Activated naive CD8-positive, alpha-beta T cell (primary cell): ENCODE results near the gene SORCS2.

Source experiments
- H3K27ac Mint-ChIP-seq: one replicate; pipeline ENCODE4 v1.8.0; 2021; ENCODE audit warnings: mixed read lengths
- H3K27me3 Mint-ChIP-seq: one replicate; pipeline ENCODE4 v1.8.0; 2021; ENCODE audit warnings: mixed read lengths
- H3K36me3 Mint-ChIP-seq: one replicate; pipeline ENCODE4 v1.8.0; 2021; ENCODE audit warnings: mixed read lengths
- H3K4me1 Mint-ChIP-seq: one replicate; pipeline ENCODE4 v1.8.0; 2021; ENCODE audit warnings: low read depth, mixed read lengths
- H3K4me3 Mint-ChIP-seq: one replicate; pipeline ENCODE4 v1.8.0; 2021; ENCODE audit warnings: mild to moderate bottlenecking, mixed read lengths
- H3K9me3 Mint-ChIP-seq: one replicate; pipeline ENCODE4 v1.8.0; 2021; ENCODE audit warnings: low read depth, mixed read lengths

Gene SORCS2

DNA sequence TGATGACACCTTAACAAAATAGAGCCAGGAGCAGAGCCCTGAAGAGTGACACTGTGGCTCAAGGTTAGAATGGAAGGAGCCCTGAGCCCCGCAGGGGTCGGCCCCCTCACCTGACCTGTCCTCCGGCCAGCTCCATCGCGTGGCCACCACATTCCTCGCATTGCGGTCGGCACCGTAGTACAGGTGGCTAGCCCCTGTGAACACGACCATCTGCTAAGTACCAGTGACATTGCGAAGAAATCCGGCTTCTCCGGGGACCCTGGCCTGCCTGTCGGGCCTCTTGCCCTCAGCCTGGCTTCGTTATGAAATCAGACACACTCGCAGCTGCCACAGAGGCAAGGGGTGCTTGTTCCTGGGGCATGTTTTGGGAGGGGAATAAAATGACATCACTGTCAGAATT lies 568.4 kb downstream of the SORCS2 start:
- Mint-ChIP-seq H3K4me3 (no peak overlapping the region), H3K36me3 (no peaks in the 10 kb centered on the region), H3K27ac (peak overlapping the region; percentile 92), H3K9me3 (no peaks in the 10 kb centered on the region), H3K4me1 (peaks cover 36% of the 10 kb centered on the region), H3K27me3 (no peaks in the 10 kb centered on the region)

DNA sequence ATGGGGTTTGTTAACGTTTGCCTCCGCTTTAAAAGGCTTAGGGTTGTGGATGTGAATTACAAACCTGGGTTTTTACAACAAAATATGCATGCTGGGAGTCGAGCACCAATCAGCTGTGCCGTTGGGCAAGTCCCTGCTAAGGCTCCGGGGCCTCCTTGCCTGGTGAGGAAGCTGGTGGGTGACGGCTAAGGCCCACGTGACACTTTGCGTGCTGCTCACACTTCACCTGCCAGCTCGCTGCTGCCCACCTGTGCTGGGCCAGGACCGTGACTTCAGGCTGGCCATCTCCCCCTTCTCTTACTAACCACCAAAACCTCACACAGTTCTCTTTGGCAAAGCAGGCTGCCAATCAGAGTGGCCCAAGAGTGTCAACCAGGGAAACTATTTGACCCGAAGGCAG lies 569.0 kb downstream of the SORCS2 start:
- Mint-ChIP-seq H3K27ac (peak overlapping the region; percentile 85), H3K4me1 (peaks cover 36% of the 10 kb centered on the region), H3K36me3 (no peaks in the 10 kb centered on the region), H3K9me3 (no peaks in the 10 kb centered on the region), H3K4me3 (peak overlapping the region; percentile 15), H3K27me3 (no peaks in the 10 kb centered on the region)

DNA sequence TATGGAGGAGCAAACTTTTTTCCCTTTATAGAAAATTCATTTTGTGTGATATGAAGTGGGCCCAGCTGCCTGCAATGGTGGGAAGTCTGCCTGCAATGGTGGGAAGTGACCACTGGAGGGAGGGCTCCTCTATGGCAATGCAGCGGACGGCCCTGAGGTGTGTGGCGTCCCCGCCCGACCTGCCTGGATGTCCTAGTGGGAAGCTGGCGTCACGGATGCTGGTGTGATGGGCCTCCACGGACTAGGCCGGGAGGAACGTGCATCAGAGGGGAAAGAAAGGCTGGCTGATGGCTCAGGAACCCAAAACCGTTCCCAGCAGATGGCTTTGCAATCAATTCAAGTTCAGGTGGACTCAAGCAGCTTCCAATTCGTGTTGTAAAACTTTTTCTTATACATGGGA lies 569.4 kb downstream of the SORCS2 start:
- Mint-ChIP-seq H3K36me3 (no peaks in the 10 kb centered on the region), H3K27ac (peak overlapping the region; percentile 85), H3K4me1 (peaks cover 36% of the 10 kb centered on the region), H3K4me3 (peak overlapping the region; percentile 15), H3K27me3 (no peaks in the 10 kb centered on the region), H3K9me3 (no peaks in the 10 kb centered on the region)

DNA sequence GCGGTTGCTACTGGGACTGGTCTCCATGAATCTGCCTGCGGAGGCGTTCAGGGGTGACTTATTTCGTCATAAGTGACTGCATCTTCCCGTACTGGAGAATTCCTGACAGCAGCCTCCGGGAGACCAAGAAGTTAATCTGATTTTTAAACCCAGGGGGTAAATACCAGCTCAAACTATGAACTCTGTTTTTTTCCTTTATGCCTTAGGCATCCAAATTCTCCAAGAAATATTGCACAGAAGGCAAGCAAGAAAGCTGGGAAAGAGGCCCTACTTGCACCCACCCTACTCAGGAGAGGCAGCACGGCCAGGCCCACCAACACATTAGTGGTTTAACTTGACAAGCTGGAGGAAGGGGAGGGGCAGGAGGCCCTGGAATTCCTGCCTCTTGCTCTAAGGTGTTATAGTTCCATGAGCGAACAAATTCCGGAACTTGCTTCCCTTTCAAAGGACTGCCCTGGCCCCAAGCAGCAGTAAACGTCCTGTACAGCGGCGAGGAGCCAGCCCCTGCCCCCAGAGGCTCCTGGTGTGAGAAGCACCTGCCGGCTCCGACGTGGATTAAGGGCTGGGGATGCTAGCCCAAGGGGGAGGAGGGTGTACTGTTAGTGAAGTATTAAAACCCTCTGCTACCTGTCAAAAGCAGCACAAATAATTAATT lies 570.2 kb downstream of the SORCS2 start:
- Mint-ChIP-seq H3K36me3 (no peaks in the 10 kb centered on the region), H3K9me3 (no peaks in the 10 kb centered on the region), H3K27me3 (no peaks in the 10 kb centered on the region), H3K27ac (peak overlapping the region; percentile 85), H3K4me1 (peaks cover 36% of the 10 kb centered on the region), H3K4me3 (no peak overlapping the region)

DNA sequence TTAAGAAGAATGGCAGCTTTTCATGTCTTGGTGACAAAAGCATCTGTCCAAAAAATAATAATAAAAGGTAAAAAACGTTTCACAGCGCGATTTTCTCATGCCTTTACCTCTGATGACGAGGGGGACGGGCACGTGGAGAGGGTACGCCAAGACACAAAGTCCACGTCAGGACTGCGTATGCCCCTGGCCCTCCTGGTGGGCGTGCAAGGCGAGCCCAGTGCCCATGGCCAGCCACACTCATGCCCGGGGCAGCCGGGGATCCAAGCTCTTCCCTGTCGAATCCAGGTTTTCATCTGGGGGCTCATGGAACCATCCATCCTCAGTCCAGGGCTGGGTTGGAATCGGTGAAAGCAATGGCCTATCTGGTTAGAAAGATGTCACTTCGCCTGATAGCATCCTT lies 570.8 kb downstream of the SORCS2 start:
- no peaks in the 10 kb centered on the region for H3K9me3 Mint-ChIP-seq
- H3K27ac Mint-ChIP-seq: no peak overlapping the region

DNA sequence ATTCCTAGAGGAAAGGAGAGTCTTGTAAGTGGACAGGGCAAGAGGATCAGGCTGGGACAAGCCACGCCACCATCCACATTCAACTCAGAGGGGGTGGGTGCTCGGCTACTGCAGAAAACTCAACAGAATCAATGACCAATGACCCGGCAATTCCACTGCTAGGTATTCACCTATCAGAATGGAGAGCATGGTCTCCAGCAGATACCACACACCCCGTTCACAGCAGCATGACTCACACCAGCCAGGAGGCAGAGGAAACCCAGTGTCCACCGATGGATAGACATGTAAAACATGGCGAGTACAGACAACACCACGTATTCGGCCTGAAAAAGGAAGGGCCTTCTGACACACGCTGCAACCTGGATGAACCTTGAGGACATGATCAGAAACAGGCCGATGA lies 571.5 kb downstream of the SORCS2 start:
- H3K4me1 Mint-ChIP-seq: peaks cover 26% of the 10 kb centered on the region
- H3K4me3 Mint-ChIP-seq: no peak overlapping the region
- H3K27me3 Mint-ChIP-seq: no peaks in the 10 kb centered on the region
- H3K27ac Mint-ChIP-seq: no peak overlapping the region
- no peaks in the 10 kb centered on the region for H3K9me3 Mint-ChIP-seq
- H3K36me3 Mint-ChIP-seq: no peaks in the 10 kb centered on the region

More for the DNA sequence above, 570.8 kb downstream of the SORCS2 start:
- H3K36me3 Mint-ChIP-seq: no peaks in the 10 kb centered on the region
- H3K27me3 Mint-ChIP-seq: no peaks in the 10 kb centered on the region
- H3K4me3 Mint-ChIP-seq: no peak overlapping the region
- H3K4me1 Mint-ChIP-seq: peaks cover 32% of the 10 kb centered on the region

DNA sequence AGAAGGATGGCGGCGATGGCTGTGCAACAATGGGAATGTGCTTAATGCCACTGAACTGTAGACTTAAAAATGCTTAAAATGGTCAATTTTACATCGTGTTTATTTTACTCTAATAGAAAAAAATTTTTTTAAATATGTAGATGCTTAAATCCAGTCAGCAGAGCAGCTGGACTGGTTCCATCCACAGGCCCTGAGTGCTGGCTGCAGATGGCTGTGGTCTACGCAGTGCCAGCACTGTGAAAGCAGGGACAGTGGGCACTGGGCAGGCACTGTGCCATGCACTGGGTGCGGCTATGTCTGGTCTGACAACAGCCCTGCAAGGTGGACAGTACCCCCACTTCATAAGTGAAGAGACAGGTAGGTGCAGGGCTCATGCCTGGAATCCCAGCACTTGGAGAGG lies 572.1 kb downstream of the SORCS2 start:
- Mint-ChIP-seq H3K9me3 (no peaks in the 10 kb centered on the region), H3K27ac (no peak overlapping the region), H3K4me1 (peaks cover 19% of the 10 kb centered on the region), H3K36me3 (no peaks in the 10 kb centered on the region), H3K27me3 (no peaks in the 10 kb centered on the region), H3K4me3 (no peak overlapping the region)

DNA sequence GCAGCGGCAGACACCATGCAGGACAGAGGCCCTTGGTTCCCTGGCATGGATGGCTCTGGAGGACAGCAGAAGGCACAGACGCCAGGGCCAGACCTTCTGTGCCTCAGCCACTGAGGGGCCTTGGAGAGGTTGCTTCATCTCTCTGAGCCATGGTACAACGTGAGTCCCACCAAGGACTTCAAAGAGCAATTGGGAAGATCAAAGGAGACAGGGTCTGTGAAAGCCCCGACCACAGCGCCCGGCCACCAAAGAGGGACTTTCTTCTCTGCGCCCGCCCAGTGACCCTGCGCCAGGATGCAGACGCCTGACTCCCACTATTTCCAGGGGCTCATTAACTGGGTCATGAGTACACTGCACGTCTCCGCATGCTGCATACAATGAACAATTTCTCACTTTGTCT lies 573.3 kb downstream of the SORCS2 start:
- no peaks in the 10 kb centered on the region for H3K27me3 Mint-ChIP-seq
- peaks cover 21% of the 10 kb centered on the region for H3K4me1 Mint-ChIP-seq
- H3K9me3 Mint-ChIP-seq: no peaks in the 10 kb centered on the region
- no peaks in the 10 kb centered on the region for H3K36me3 Mint-ChIP-seq
- no peak overlapping the region for H3K27ac Mint-ChIP-seq
- H3K4me3 Mint-ChIP-seq: no peak overlapping the region

DNA sequence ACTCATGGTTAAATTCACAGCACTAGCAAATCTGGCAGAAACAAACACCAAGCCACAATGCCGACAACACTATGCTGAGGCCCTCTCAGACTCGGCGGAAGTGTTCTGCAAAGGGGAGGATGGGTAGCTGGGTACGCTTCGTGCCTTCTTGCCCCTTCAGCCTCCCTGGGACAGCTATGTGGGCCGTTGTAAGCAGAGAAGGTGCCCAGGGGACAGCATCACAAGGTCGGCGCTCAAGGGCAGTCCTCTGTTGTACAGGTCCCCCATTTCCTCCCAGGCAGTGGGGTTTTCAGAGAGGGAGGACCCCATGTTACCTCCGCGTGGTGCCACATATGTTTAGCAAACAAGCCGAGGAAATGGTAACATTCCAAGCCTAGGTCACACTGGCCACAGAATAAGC lies 573.7 kb downstream of the SORCS2 start:
- Mint-ChIP-seq H3K27me3 (no peaks in the 10 kb centered on the region), H3K4me3 (no peak overlapping the region), H3K4me1 (peaks cover 23% of the 10 kb centered on the region), H3K36me3 (no peaks in the 10 kb centered on the region), H3K27ac (no peak overlapping the region), H3K9me3 (no peaks in the 10 kb centered on the region)

DNA sequence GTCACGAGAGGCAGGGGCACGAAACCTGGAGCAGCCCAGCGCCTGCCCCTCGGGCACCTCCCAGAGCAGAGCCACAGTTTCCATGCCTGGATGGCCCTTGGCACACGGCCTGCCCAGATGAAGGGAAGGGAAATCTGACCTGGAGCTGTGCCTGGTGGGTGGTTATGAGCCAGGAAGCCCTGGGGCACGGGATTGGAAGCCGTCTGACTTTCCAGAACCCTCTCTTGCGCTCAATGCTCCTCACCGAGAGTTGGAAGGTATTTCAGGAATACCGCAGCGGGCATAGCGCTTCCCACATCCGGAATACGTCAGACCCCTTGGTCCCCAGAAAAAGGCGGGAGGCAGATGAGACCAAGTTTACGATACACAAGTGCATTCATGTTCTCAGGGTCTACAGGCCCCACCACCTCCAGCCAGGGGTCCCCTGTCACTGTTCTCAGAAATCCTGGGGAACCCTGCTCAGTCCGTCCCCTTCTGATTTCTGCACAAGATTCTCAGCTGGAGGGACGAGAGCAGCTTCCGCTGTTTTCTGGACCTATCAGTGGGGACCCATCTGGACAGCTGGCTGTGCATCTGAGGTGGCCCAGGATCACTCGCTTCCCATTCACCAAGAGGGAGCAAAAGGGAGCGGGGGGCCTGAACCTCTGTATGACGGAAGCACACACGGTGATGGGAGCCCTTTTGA lies 574.5 kb downstream of the SORCS2 start:
- Mint-ChIP-seq H3K27me3 (no peaks in the 10 kb centered on the region), H3K4me3 (no peak overlapping the region), H3K27ac (no peak overlapping the region), H3K36me3 (no peaks in the 10 kb centered on the region), H3K9me3 (no peaks in the 10 kb centered on the region), H3K4me1 (peaks cover 22% of the 10 kb centered on the region)

DNA sequence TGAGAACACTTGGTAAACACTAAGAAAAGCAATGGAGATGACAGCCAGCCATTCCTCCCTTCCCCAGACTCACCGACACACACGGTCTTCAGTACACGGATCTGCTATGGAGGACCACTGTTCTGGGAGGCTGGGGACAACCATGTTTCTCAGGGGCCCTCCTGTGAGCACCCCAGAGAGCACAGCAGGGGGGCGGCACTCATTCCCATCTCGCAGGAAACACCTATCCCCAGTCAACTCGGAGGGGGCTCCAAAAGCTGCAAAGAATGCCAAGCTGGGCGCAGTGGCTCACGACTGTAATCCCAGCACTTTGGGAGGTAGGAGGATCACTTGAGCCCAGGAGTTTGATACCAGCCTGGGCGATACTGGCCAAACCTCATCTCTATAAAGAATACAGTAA lies 575.2 kb downstream of the SORCS2 start:
- no peaks in the 10 kb centered on the region for H3K9me3 Mint-ChIP-seq
- no peaks in the 10 kb centered on the region for H3K36me3 Mint-ChIP-seq
- no peak overlapping the region for H3K27ac Mint-ChIP-seq
- H3K4me1 Mint-ChIP-seq: peaks cover 23% of the 10 kb centered on the region
- H3K27me3 Mint-ChIP-seq: no peaks in the 10 kb centered on the region
- no peak overlapping the region for H3K4me3 Mint-ChIP-seq

DNA sequence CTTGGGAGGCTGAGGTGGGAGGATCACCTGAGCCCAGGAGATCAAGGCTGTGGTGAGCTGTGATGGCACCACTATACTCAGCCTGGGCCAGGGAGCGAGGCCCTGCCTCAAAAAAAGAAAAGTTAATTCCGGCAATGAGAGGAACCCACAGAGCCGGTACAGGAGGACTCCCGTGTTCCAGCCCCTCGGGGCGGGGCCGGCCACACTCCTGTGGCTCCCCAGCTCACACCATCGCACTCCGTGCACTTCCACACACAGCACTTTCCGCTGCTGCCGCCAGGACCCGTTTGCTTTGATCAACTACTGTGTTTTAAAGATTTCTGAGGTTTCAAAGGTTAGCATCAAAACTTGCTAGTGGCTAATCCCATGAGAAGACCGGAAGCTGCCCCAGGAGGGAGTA lies 575.6 kb downstream of the SORCS2 start:
- Mint-ChIP-seq H3K27me3 (no peaks in the 10 kb centered on the region), H3K4me3 (no peak overlapping the region), H3K4me1 (peaks cover 24% of the 10 kb centered on the region), H3K36me3 (peaks cover 1% of the 10 kb centered on the region), H3K27ac (no peak overlapping the region), H3K9me3 (no peaks in the 10 kb centered on the region)

DNA sequence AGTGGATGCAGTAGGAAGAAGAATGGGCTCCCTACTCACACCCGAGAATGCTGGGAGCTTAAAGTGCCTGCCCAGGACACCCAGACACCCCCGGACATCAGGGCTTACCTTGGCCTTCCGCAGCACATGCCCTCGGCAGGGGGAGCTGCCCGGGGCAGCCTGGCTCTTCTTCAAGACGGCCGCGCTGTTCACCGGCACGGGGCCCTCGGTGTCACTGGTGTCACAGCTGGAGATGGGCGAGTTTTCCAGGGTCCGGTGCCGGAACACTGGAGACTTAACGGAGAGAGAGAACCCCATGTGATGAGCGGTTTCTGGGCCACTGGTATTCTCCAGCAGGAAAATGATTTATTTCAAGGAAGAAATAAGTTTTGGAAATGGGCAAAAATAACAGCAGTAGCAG lies 576.4 kb downstream of the SORCS2 start:
- Mint-ChIP-seq H3K27me3 (no peaks in the 10 kb centered on the region), H3K9me3 (no peaks in the 10 kb centered on the region), H3K36me3 (peaks cover 7% of the 10 kb centered on the region), H3K27ac (no peak overlapping the region), H3K4me1 (peaks cover 24% of the 10 kb centered on the region), H3K4me3 (no peak overlapping the region)

DNA sequence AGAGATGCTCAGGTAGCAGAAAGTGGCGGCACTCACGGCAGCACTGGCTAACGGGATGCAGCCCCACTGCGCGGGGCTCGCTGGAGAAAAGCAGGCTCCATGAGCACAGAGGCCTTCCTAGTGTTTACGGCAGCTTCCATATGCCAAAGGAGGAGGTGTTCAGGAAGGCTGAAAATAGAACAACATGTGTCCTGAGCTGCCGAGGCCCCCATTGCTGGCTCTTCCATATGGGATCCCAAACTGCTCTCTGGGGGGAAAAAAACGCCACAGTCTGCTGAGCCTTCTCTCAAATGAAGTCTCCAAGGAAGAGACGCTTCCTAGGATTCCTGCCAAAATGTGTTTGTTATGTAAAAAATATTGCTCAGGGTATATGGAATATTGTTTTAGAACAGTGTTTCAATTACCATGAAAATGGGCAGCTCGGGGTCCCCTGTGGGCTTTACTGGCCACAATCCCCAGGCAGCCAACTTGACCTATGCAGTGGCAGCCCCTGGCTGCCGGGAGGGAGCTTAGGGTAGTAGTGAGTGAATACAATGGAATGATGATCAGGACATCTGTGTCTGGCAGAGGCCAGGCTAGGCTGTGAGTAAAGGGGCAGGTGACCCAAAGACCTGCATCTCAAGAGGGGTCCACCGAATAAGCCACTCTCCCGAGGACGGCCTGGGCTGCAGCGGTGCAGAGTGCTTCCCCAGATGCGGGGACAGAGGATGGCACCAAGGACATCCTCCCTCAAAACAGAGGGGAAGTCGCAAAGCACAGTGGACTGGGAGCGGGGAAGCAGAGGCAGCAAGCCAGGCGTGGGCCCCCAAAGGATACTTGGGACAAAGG lies 577.3 kb downstream of the SORCS2 start:
- Mint-ChIP-seq H3K4me1 (peaks cover 24% of the 10 kb centered on the region), H3K9me3 (no peaks in the 10 kb centered on the region), H3K36me3 (peaks cover 7% of the 10 kb centered on the region), H3K4me3 (no peak overlapping the region), H3K27ac (no peak overlapping the region), H3K27me3 (no peaks in the 10 kb centered on the region)
